Measurements from ENCODE around the gene ACTR2.

- TF ChIP-seq EP300 (IDR thresholded peaks at IDR 0.05) (no peak), CTCF (IDR thresholded peaks at IDR 0.05) (no peak), POLR2A (IDR thresholded peaks at IDR 0.05) (no peak)
Measured at GRCh38 chr2:65185012-65185411, 42.6 kb upstream of the ACTR2 start.

Measured in tibial nerve (tissue), 4 donors.